GM20431 (cell line): ENCODE results near the gene SPNS1.

Experiments used
- in situ Hi-C: fragments of 300-500 bp; cut with MseI, MboI; formaldehyde crosslinking; loops from one replicate; pipeline ENCODE4 v1.15.0; 2020; ENCODE audit warnings: low sequenced_read_pairs; ENCODE audit not compliant: unreplicated experiment

Gene SPNS1

DNA sequence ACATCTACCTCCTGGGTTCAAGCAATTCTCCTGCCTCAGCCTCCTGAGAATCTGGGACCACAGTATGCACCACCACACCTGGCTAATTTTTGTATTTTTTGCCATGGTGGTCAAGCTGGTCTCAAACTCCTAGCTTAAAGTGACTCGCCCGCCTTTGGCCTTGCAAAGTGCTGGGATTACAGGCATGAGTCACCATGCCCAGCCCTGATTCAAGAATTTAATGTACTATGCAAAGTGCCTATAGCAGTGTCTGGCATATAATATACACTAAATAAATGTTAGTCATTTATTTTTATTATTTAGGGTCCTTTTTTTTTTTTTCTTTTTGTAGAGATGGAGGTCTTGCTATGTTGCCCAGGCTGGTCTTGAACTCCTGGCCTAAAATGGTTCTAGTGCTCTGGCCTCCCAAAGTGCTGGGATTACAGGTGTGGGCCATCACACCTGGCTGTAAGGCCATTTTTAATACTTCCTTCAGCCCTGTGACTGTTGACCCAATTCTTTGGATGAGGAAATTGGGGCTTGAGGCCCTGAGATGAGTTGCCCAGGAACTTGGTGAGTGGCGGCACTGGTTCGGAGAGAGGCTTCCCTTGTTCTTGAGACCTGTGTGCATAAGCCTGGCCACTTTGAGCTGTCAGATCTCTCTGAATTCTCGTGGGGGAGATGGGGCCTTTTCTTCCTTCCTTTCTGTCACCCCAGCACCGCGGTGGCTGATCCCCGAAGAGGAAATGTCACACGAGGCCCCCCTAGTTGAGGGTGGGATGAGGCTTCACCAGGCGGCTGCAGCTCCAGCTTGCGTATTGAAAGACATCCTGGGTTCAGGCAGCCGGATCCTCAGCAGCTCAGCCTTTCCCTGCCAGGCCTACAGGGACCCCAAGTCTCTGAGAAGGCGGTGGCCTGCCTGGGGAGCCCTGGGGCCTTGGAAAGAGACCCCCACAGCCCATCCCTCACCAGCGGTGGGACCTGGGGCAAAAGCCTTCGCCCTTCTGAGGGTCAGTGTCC, 49.0 kb downstream of the SPNS1 start:
- in situ Hi-C loops, result no loop called here

DNA sequence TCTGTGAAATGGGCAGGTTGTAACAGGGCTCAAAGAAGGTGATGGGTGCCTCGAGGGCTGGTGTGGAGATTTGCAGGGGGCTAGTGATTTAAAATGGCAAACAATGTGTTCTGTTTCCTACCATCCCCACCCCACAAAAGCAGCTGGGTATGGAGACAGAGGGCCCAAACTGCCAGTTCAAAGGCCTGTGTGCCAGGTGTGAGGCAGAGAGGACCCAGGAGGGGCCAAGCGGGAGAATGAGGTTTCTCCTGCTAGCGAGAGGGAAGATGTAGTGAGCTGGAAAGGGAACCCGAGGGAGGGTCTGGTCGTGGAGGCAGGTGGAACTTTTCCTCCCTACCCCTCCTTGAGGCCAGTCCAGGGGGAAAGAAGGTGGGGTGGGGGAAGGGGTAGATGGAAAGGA, 49.7 kb downstream of the SPNS1 start:
- in situ Hi-C loops, result no loop called here

DNA sequence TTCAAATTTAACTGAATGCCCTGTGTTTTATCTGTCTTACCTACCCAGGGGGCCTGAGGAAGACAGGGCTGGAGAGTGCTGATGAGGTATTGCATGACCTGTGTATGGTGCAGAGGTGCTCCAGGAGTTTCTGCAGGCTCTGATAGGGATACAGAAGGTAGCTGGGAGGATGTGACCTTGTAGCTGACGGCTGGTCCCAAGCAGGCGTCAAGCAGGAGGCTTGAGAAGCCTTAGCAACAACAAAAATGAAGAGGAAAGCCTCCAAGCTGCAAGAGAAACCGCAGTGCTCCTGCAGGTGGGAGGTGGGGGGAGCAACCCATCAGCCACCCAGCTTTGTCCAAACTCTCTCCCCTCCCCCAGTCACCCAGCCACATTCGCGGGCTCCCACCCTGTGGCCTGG, 50.6 kb downstream of the SPNS1 start:
- in situ Hi-C loops, result no loop called here

DNA sequence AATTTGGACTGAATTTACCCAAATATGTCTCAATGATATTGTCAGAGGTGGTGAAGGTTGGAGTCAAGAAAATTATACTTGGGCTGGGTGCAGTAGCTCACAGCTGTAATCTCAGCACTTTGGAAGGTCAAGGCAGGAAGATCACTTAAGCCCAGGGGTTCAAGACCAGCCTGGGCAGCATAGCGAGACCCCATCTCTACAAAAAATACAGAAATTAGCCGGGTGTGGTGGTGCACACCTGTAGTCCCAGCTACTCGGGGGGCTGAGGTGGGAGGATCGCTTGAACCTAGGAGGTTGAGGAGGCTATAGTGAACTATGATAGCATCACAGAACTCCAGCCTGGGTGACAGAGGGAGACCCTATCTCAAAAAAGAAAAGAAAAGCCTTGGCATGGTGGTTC, 51.2 kb downstream of the SPNS1 start:
- in situ Hi-C loops, result no loop called here

DNA sequence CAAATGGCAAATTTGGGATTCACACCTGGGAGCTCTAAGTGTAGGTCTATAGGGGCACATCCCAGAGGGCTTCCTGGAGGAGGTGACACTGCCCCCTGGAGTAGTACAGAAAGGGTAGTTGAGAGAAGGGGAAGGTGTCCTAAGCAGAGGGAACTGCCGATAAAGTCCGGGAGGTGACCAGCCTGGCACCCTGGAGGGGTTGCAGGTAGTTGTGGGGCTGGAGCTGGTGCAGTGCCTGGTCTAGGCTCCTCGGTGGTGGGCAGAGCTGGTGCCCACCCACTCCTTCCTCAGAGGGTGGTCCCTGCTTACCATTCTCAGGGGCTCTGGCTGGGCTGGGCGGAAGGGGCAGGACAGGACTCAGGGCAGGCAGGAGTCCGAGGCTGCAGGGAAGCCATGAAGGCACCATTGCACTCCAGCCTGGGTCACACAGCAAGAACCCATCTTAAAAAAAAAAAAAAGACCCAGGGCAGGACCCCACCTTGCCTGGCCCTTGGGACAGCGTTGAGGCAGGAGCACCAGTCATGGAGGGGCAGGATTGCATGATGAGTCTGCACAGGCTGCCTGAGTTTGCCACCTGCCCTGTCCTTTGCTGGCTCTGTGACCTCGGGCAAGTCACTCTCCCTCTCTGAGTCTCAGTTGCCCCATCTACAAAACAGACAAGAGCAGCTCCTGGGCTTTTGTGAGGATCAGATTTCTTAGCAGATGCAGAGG, 54.0 kb downstream of the SPNS1 start:
- in situ Hi-C loops, result no loop called here

DNA sequence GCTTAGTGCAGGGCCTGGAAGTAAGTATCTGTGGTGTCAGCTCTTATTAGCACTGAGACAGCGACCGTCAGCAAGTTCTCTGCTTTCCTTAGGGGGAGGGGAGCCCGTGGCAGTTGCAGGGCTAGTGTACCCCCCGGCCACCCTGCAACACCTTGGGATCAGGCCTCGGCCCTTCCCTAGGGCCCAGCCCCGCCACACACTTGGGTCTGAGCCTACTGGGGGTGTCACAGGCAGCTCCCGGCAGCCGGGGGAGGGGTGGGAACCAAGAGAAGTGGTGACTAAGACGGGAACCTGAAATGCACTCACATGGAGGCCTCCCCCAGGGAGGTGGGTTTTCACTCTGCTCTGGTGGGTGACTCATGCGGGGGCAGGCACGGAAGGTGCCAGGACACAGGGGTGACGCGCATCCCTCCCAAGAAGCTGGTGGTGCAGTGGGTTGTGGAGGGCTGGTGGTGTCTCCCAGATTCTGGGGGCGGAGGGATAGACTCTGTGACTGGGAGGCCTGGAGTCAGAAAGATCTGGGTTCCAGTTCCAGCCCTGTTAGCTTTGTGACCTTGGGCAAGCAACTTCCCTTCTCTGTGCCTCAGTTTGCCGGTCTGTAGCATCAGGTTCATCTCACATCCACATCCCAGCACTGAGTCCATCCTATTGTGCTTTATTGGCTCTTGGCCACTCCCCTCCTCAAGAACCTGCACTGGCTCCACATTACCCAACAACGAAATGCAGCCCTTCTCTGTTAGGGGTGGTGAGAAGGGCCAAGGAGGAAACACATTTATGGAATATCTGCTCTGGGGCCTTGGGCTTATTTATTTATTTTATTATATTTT, 54.8 kb downstream of the SPNS1 start:
- in situ Hi-C loops, result no loop called here

DNA sequence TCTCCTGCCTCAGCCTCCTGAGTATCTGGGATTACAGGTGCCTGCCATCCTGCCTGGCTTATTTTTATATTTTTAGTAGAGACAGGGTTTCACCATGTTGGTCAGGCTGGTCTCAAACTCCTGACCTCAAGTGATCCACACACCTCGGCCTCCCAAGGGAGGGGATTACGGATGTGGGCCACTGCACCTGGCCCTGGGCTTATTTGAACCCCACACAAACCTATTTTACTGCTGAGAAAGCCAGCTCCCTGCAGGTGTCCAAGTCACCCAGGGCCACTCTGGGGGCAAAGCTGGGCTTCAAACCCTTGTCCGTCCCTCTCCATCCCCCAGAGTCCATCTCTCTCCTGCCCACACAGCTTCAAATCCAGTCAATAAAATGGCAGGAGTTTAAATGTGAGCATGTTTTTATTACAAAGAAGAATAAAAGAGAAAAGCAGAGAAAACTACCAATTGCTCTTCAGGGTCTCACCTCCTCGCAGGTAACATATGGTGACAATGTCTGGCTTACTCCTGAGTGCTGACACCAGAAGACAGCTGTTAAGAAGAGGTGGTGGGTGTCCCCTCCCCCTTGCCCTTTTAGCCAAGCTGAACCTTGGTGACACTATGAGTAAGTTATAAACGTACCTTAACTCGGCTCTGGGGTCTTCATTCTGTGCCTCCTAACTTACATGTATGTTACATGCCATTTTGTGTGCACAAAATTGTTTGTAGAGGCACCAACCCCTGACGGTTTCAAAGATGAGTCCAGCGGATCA, 55.7 kb downstream of the SPNS1 start:
- in situ Hi-C loops, result no loop called here
